Panc1 (cell line): ENCODE data around the gene NPLOC4.

Experiments
- CTCF ChIP-seq: fragments of 450-650 bp; IDR thresholded peaks from 2 replicates; pipeline ENCODE4 v1.5.1; 2017; ENCODE audit warnings: mild to moderate bottlenecking
- POLR2AphosphoS5 ChIP-seq: IDR thresholded peaks from 2 replicates; pipeline ENCODE4 v1.6.1; 2012; ENCODE audit warnings: mild to moderate bottlenecking, low read depth, low read length, moderate library complexity
- TCF7L2 ChIP-seq: IDR thresholded peaks from 2 replicates; pipeline ENCODE4 v1.6.1; 2011; ENCODE audit warnings: mild to moderate bottlenecking, low read depth, low read length, inconsistent platforms

GRCh38 chr17:81683208-81683583 lies 46.3 kb upstream of the NPLOC4 start:
- TF ChIP-seq CTCF (no peak), POLR2AphosphoS5 (no peak), TCF7L2 (no peak)
